GM18502 (cell line): ENCODE results near the gene MTCL1.

ENCODE experiments used
- ATAC-seq: cut with Tn5 transposase; IDR thresholded peaks from one replicate; pipeline ENCODE4 v1.9.1; 2021; ENCODE audit warnings: mild to moderate bottlenecking; ENCODE audit not compliant: unreplicated experiment, poor library complexity

MTCL1 gene

DNA sequence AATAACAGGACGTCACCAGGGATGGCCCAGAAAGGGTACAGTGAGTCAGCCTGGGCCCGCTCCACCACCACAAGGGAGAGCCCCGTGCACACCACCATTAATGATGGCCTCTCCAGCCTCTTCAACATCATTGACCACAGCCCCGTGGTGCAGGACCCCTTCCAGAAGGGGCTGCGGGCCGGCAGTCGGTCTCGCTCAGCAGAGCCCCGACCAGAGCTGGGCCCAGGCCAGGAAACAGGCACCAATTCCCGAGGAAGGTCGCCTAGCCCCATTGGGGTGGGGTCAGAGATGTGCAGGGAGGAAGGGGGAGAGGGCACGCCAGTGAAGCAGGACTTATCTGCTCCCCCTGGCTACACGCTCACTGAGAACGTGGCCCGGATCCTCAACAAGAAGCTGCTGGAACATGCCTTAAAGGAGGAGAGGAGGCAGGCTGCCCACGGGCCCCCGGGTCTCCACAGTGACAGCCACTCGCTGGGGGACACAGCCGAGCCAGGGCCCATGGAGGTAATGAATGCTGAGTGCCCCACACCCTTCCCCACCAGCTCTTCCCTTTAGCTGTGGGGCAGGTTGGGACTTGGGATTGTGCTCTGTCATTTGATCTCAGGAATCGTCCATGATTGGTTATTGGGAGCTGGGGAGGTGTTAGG, 120.5 kb downstream of the MTCL1 start:
- ATAC-seq = no peak

GRCh38 chr18:8826514-8826913, 121.2 kb downstream of the MTCL1 start:
- no peak for ATAC-seq

- ATAC-seq = no peak
Observed at GRCh38 chr18:8826971-8827370, 121.6 kb downstream of the MTCL1 start.

DNA sequence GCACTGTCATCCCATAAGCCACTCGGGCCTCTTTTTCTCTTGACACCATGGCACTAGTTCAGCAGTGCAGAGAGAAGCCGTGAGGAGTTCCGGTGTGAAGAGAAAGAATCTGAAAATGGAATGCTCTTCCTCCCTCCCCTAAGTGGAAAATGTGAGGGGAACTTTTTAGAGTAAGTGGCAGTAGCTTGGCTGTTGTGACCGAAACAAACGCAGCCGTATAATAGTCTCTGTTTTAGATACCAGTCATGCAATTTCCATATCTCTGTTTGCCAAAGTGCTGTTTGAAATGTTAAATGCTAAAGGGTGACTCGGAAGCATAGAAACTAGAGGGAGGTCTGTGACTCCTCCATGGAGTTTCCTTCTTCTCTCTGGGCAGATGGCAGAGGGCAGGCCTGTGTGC, 122.9 kb downstream of the MTCL1 start:
- ATAC-seq = no peak

- ATAC-seq = no peak
Observed at GRCh38 chr18:8828798-8829197, 123.4 kb downstream of the MTCL1 start.

DNA sequence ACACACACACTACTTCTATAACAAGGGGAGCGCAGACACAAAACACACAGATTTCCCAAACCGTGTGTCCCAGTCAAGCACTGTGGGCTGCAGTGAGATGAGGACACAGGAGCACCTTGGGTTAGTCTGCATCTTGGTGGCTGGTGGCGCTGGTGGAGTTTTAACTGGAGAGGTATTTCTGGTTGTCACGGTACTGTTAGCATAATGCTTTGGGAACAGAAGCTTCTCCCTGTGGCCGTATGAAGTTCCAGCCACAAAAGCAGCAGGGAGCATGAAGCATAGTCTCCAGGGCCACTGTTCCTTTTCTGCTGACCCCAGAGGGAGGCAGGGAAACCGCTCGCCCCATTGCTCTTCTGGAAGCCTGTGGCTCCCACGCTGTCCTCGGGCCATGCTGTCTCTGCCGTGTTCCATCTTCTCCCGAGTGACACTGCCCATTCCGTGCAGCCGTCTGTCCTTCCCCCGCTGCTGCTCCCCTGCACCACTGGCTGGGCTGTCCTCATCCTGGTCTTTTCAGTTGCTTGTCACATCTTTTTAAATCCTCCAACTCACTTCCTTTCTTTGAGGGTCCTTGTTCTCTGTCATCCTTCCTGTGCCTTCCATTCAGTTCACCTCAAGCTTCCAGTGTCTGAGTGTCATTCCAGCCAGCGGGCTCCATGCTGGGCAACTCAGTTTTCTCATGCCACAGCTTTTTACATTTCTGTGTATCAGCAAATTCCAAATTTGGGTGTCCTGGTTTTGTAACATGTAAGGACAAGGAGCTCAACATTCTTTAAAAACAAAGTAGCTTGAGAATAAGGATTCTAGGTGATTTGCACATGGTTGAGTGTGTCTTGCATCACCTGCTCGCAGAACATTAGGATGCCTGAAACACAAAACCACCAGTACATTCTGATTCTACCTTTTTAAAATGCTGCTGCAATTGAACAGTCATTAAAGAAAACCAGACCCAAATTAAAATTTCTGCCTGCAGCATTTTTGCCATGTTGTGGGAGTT, 125.0 kb downstream of the MTCL1 start:
- no peak for ATAC-seq

- ATAC-seq = no peak
Observed at GRCh38 chr18:8831112-8831511, 125.8 kb downstream of the MTCL1 start.

GRCh38 chr18:8831531-8831930, 126.2 kb downstream of the MTCL1 start:
- no peak for ATAC-seq

DNA sequence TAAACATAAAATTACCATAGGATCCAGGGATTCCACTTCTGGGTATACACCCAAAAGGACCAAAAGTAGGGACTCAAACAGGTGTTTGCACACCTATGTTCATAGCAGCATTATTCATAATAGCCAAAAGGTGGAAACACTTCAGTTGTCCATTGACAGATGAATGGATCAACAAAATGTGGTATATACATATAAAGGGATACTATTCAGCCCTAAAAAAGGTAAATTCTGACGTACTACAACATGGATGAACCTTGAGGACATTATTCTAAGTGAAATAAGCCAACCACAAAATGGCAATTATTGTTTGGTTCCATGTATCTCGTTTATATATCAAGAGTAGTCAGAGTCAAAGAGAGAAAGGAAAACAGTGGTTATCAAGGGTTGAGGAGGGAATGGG, 128.1 kb downstream of the MTCL1 start:
- ATAC-seq = no peak

GRCh38 chr18:8834881-8835280, 129.5 kb downstream of the MTCL1 start:
- no peak for ATAC-seq

GRCh38 chr18:8835521-8835953, 130.2 kb downstream of the MTCL1 start:
- ATAC-seq = no peak

GRCh38 chr18:8839281-8839680, 133.9 kb downstream of the MTCL1 start:
- ATAC-seq = no peak

DNA sequence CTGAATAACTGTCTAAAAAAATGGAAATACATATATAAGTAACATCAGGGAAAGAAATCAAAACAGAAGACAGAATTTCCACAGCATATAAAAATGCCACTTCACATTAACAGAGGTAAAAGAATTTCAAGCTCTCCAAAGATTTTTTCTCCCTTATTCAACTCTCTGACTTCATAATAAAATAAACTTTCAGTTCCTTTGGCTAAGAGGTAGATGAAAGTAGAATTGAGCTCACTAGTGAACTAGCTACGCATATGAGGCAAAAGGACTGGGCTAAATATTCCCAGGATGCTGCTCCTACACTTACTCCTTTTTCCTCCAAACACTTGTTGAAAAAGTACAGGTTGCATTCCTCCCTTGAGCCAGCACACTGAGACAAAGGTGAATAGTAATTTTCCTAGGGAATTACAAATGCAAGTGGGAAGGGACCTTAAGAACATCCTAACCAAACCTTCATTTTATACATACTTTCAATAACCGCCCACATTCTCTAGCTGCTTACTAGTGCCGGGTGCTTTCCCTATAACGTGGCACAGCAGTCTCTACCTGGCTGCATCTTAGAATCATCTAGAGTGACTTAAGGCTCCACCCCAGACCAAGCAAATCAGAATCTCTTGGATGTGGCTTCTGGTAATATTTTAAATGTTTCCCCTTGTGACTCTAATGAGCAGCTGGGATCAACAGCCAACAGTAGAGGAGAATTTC, 136.6 kb downstream of the MTCL1 start:
- no peak for ATAC-seq

- ATAC-seq = no peak
Observed at GRCh38 chr18:8842506-8842905, 137.2 kb downstream of the MTCL1 start.

DNA sequence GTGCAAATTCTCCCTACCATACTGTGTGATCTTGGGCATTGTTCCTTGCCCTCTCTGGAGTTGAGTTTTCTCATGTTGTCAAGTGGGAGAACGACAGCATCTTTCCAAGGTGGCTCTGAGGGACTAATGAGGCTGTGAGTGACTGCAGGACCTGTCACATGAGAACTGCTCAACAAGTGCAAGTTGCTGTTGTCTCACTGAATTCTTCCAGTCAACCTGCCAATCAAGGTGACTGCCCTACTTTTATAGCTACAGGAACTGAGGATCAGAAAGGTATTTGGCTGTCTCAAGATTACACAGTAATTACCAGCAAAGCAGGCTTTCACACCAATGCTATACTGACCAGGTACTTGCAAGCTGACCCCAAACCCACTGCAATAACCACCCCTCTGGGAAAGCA, 137.6 kb downstream of the MTCL1 start:
- ATAC-seq = no peak

DNA sequence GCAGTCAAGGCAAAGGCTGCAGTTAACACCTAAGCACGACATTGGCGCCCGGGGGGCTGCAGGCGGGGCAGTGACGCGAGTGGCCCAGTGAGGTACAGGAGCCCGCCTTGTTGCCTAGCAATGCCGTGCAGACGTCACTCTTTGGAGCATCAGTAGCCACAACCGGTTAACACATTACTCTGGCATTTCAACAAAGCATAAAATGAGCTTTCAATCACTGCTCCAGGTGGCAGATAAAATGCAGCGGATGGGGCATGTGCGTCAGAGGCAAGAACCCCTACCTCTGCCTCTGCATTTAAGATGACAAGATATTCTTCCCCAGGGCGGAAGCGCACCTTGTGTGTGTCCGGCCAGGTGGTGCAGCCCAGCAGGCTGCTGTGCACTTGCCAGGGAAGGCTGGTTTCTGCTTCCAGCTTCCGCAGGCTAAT, 139.4 kb downstream of the MTCL1 start:
- ATAC-seq = no peak

GRCh38 chr18:8845506-8845905, 140.2 kb downstream of the MTCL1 start:
- ATAC-seq = no peak

GRCh38 chr18:8847066-8847755, 141.9 kb downstream of the MTCL1 start:
- no peak for ATAC-seq

GRCh38 chr18:8847900-8848299, 142.5 kb downstream of the MTCL1 start:
- ATAC-seq = no peak

GRCh38 chr18:8848541-8848940, 143.2 kb downstream of the MTCL1 start:
- no peak for ATAC-seq
